H1 (cell line): Measurements from ENCODE around the gene WDR41. TPM values are rescaled to one million over a fixed set of nuclear protein-coding genes. Genes with fewer than 3 reads are reported as not detected.

Experiments used
- CTCF ChIA-PET: fragments of 300-600 bp; sonication (Branson Sonifier 250); formaldehyde crosslinking; loops from one replicate; lab custom pipeline; 2021; ENCODE audit not compliant: partially characterized antibody; lab: Charles Lee
- POLR2A ChIA-PET: fragments of 300-600 bp; sonication (Branson Sonifier 250); formaldehyde crosslinking; loops from one replicate; lab custom pipeline; 2021; ENCODE audit warnings: inconsistent platforms; ENCODE audit not compliant: partially characterized antibody; lab: Charles Lee
- DNase-seq, 2 experiments: peaks; one replicate each; pipeline versions ENCODE4 v3.0.0 to v3.0.0-alpha.2; 2010 to 2022; ENCODE audit warnings: low spot score in 2 of 2, low read depth in 1 of 2, mixed read lengths in 1 of 2
- FAIRE-seq: peaks from 2 replicates; lab custom pipeline; 2011; peaks lifted over from hg19 to GRCh38; lab: Jason Lieb, UNC
- H2AFZ ChIP-seq: 2 replicates; pipeline ENCODE4 v1.8.1; 2012; ENCODE audit warnings: low read length, inconsistent platforms
- H2AK5ac ChIP-seq: 2 replicates; pipeline ENCODE4 v1.6.1; 2013; ENCODE audit warnings: low read depth, low read length
- H2BK120ac ChIP-seq: replicated peaks from 2 replicates; pipeline ENCODE3; 2013; ENCODE audit warnings: low read depth, low read length, inconsistent platforms
- H2BK12ac ChIP-seq: 2 replicates; pipeline ENCODE4 v1.6.1; 2013; ENCODE audit warnings: low read depth, low read length
- H2BK15ac ChIP-seq: 2 replicates; pipeline ENCODE4 v1.6.1; 2013; ENCODE audit warnings: low read length
- H2BK20ac ChIP-seq: 2 replicates; pipeline ENCODE4 v1.6.1; 2013; ENCODE audit warnings: low read length
- H2BK5ac ChIP-seq: 2 replicates; pipeline ENCODE4 v1.6.1; 2013; ENCODE audit warnings: low read depth, low read length
- H3K14ac ChIP-seq: 2 replicates; pipeline ENCODE4 v1.6.1; 2013; ENCODE audit warnings: inconsistent platforms; ENCODE audit not compliant: insufficient read length
- H3K18ac ChIP-seq: 2 replicates; pipeline ENCODE4 v1.6.1; 2013; ENCODE audit warnings: low read length; ENCODE audit errors: extremely low read depth
- H3K23ac ChIP-seq: 2 replicates; pipeline ENCODE4 v1.6.1; 2013; ENCODE audit warnings: inconsistent platforms; ENCODE audit not compliant: insufficient read length
- H3K23me2 ChIP-seq: 2 replicates; pipeline ENCODE4 v1.6.1; 2013; ENCODE audit warnings: low read depth, low read length
- H3K27ac ChIP-seq: 2 replicates; pipeline ENCODE4 v1.6.1; 2011; ENCODE audit warnings: low read depth, low read length, inconsistent platforms
- H3K27me3 ChIP-seq, 4 experiments: replicated peaks in 1 of 4; 1 replicate in 1 of 4; 2 replicates in 3 of 4; pipeline versions ENCODE4 v1.6.1 to v1.8.1; 2011 to 2013; ENCODE audit warnings: low read length in 3 of 4, mild to moderate bottlenecking in 3 of 4, inconsistent platforms in 2 of 4, mixed read lengths in 2 of 4, moderate library complexity in 1 of 4; ENCODE audit not compliant: control insufficient read depth in 3 of 4, insufficient read depth in 3 of 4; ENCODE audit errors: extremely low read depth in 1 of 4
- H3K36me3 ChIP-seq, 4 experiments: 2 replicates each; pipeline versions ENCODE4 v1.6.1 to v1.8.1; 2011 to 2013; ENCODE audit warnings: mild to moderate bottlenecking in 4 of 4, low read length in 3 of 4, moderate library complexity in 2 of 4, control low read depth in 1 of 4, inconsistent platforms in 1 of 4; ENCODE audit not compliant: insufficient read depth in 4 of 4, control insufficient read depth in 2 of 4
- H3K4ac ChIP-seq: replicated peaks from 2 replicates; pipeline ENCODE3; 2013; ENCODE audit warnings: low read length, low read depth, mixed read lengths, inconsistent platforms; ENCODE audit not compliant: insufficient read length
- H3K4me1 ChIP-seq, 4 experiments: replicated peaks in 1 of 4; 1 replicate in 1 of 4; 2 replicates in 3 of 4; pipeline versions ENCODE4 v1.6.1 to v1.8.1; 2011 to 2013; ENCODE audit warnings: low read length in 3 of 4, inconsistent platforms in 2 of 4, mixed read lengths in 1 of 4; ENCODE audit not compliant: insufficient read depth in 4 of 4, control insufficient read depth in 3 of 4
- H3K4me2 ChIP-seq, 2 experiments: 2 replicates each; pipeline versions ENCODE4 v1.6.1 to v1.8.1; 2011 to 2013; ENCODE audit warnings: low read depth in 2 of 2, low read length in 2 of 2, control low read depth in 1 of 2, inconsistent platforms in 1 of 2, mild to moderate bottlenecking in 1 of 2; ENCODE audit not compliant: insufficient read depth in 1 of 2
- H3K4me3 ChIP-seq, 4 experiments: fragments of 200-600, 300-600 bp in 1 of 4; sonication (generic), shearing (Covaris generic), sonication (Bioruptor Twin) in 1 of 4; 2 replicates each; pipeline versions ENCODE4 v1.5.1 to v1.8.1; 2011 to 2016; ENCODE audit warnings: low read length in 4 of 4, low read depth in 3 of 4, control low read depth in 2 of 4, inconsistent platforms in 2 of 4, mild to moderate bottlenecking in 2 of 4, mixed read lengths in 1 of 4, moderate library complexity in 1 of 4; ENCODE audit not compliant: insufficient read depth in 2 of 4; ENCODE audit errors: extremely low read depth in 1 of 4
- H3K56ac ChIP-seq: replicated peaks from 2 replicates; pipeline ENCODE3; 2013; ENCODE audit warnings: low read depth, mild to moderate bottlenecking, mixed read lengths, low read length, inconsistent platforms; ENCODE audit not compliant: insufficient read length
- H3K79me1 ChIP-seq: 2 replicates; pipeline ENCODE4 v1.6.1; 2013; ENCODE audit warnings: low read depth, low read length, control low read depth
- H3K79me2 ChIP-seq, 2 experiments: 2 replicates each; pipeline versions ENCODE4 v1.6.1 to v1.8.1; 2012 to 2013; ENCODE audit warnings: low read length in 2 of 2, mild to moderate bottlenecking in 2 of 2, inconsistent platforms in 1 of 2; ENCODE audit not compliant: insufficient read depth in 2 of 2, control insufficient read depth in 1 of 2
- H3K9ac ChIP-seq, 4 experiments: replicated peaks in 1 of 4; 1 replicate in 1 of 4; 2 replicates in 3 of 4; pipeline versions ENCODE4 v1.6.1 to v1.8.1; 2011 to 2013; ENCODE audit warnings: low read depth in 3 of 4, low read length in 3 of 4, control low read depth in 2 of 4, mild to moderate bottlenecking in 2 of 4, moderate library complexity in 2 of 4, inconsistent platforms in 1 of 4; ENCODE audit errors: extremely low read depth in 1 of 4
- H3K9me3 ChIP-seq, 2 experiments: 2 replicates each; pipeline versions ENCODE4 v1.6.1 to v1.8.1; 2012 to 2013; ENCODE audit warnings: mild to moderate bottlenecking in 2 of 2, moderate library complexity in 2 of 2, control low read depth in 1 of 2, inconsistent platforms in 1 of 2, low read depth in 1 of 2, low read length in 1 of 2, mixed read lengths in 1 of 2; ENCODE audit not compliant: insufficient read depth in 2 of 2
- H4K20me1 ChIP-seq, 2 experiments: replicated peaks in 1 of 2; 2 replicates each; pipeline versions ENCODE3 to v1.8.1; 2011 to 2013; ENCODE audit warnings: inconsistent platforms in 2 of 2, low read length in 2 of 2, mild to moderate bottlenecking in 1 of 2; ENCODE audit not compliant: insufficient read depth in 2 of 2, control insufficient read depth in 1 of 2
- H4K5ac ChIP-seq: 2 replicates; pipeline ENCODE4 v1.6.1; 2013; ENCODE audit warnings: low read length, low read depth, mixed read lengths, inconsistent platforms; ENCODE audit not compliant: insufficient read length
- H4K8ac ChIP-seq: 2 replicates; pipeline ENCODE4 v1.8.0; 2013; ENCODE audit warnings: mild to moderate bottlenecking, moderate library complexity, low read length, inconsistent platforms; ENCODE audit not compliant: insufficient read depth; ENCODE audit errors: extremely low read depth
- H4K91ac ChIP-seq: replicated peaks from 2 replicates; pipeline ENCODE3; 2013; ENCODE audit warnings: low read length, mixed read lengths, inconsistent platforms; ENCODE audit not compliant: insufficient read length
- CEBPB ChIP-seq: IDR thresholded peaks from 2 replicates; pipeline ENCODE4 v1.6.1; 2012; ENCODE audit warnings: low read depth, low read length
- NRF1 ChIP-seq: IDR thresholded peaks from 2 replicates; pipeline ENCODE4 v1.6.1; 2011; ENCODE audit warnings: mild to moderate bottlenecking, low read depth, low read length, improper control_type of control experiment
- RFX5 ChIP-seq: IDR thresholded peaks from 2 replicates; pipeline ENCODE4 v1.6.1; 2011; ENCODE audit warnings: low read depth, low read length, improper control_type of control experiment, borderline replicate concordance
- RNF2 ChIP-seq: fragments of 200-900, 300-1000 bp; sonication (generic); IDR thresholded peaks from 2 replicates; pipeline ENCODE4 v1.7.1; 2016; ENCODE audit warnings: borderline replicate concordance, low read depth, mild to moderate bottlenecking, antibody characterized with exemption, low read length; ENCODE audit not compliant: poor library complexity, severe bottlenecking; ENCODE audit errors: missing control alignments
- WGBS, 2 experiments: shearing (Covaris generic) in 1 of 2; methylation state at CpG; one replicate each; pipeline versions ENCODE4 v1.1.6 to v1.1.7; 2013 to 2015; ENCODE audit warnings: low lambda C conversion rate in 2 of 2, mixed read lengths in 2 of 2, inconsistent platforms in 1 of 2, low coverage in 1 of 2, missing lambda C conversion rate in 1 of 2; ENCODE audit not compliant: insufficient replicate concordance in 2 of 2, insufficient coverage in 1 of 2, insufficient read length in 1 of 2; ENCODE audit errors: extremely low coverage in 1 of 2, missing lambda C conversion rate in 1 of 2; 5-methylcytosine and 5-hydroxymethylcytosine counted together
- polyA plus RNA-seq, 7 experiments: library from polyadenylated mRNA; depleted of rRNA in 3 of 7; stranded (reverse) in 5 of 7; unstranded in 2 of 7; fragments of >200 nt in 5 of 7; fragments of 200-250 nt in 2 of 7; gene quantifications; 1 replicate in 5 of 7; 2 replicates in 1 of 7; 4 replicates in 1 of 7; pipeline versions ENCODE4 v1.2.1 to v1.2.3, GENCODE V29; 2011 to 2013; ENCODE audit warnings: missing spikeins in 2 of 7, mixed read lengths in 2 of 7
- total RNA-seq: library from RNA; stranded (reverse); fragmentation: NEBNext Ultra II Directional; extraction: Animal tissue kit (Norgen Biotek cat#: 25700); gene quantifications from 2 replicates; pipeline ENCODE4 v1.2.1, GENCODE V29; 2021

Gene WDR41
- total and polyA plus RNA-seq, 2 of the 8 experiments (the other 6 are each of a cell fraction or from before 2014, with no cell fraction given) = 16.4 to 44.9 TPM

DNA sequence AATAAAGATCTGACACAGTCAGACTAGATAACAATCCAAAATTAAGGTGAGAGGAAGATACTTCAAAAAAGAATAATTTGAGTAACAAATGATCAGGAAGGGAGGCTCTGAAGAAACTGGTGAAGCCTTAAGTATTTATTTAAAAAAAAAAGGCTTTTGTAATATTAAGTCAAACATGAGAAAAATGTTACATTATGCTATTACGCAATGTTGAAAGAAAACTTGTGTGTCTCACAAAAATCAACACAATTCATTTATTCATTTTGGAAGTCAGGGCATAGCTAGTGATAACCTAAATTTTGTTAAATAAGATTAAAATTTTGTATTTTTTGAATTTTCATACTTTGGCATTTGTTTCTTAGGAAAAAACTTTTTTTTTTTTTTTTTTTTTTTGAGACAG is 28.2 kb downstream of the WDR41 start:
- Histone ChIP-seq H3K9me3 (no peaks in the 10 kb centered on the region), H3K4me3 (no peak overlapping the region), H2BK120ac (no peak overlapping the region), H3K79me2 (no peaks in the 10 kb centered on the region), H3K27me3 (no peaks in the 10 kb centered on the region), H3K4me2 (no peak overlapping the region), H3K23me2 (no peaks in the 10 kb centered on the region; the same call in 1 of the 2 replicates), H2AK5ac (no peak overlapping the region), H3K18ac (no peak overlapping the region), H2BK15ac (no peak overlapping the region), H3K23ac (no peak overlapping the region), H3K9ac (no peak overlapping the region), H2BK5ac (no peak overlapping the region), H4K91ac (no peak overlapping the region), H4K5ac (no peak overlapping the region), H3K14ac (no peak overlapping the region), H4K20me1 (no peaks in the 10 kb centered on the region), H3K79me1 (no peaks in the 10 kb centered on the region), H2BK12ac (no peak overlapping the region), H3K36me3 (no peaks in the 10 kb centered on the region), H4K8ac (no peak overlapping the region), H3K4me1 (no peaks in the 10 kb centered on the region), H3K27ac (no peak overlapping the region), H2AFZ (no peak overlapping the region), H3K4ac (no peak overlapping the region), H3K56ac (no peak overlapping the region), H2BK20ac (no peak overlapping the region)
- WGBS, 2 experiments = 96% methylated on average over 1 of the region's 1 CpG; no CpG with 5 or more reads in 1 of the 2 experiments
- CTCF ChIA-PET = interaction anchor here (1.5 kb wide), 1 partner anchor 282 kb away, joined by 3 read pairs; no protein-coding TSS in a partner anchor
- no peak for FAIRE-seq
- TF ChIP-seq RNF2 (no peak), RFX5 (no peak), NRF1 (no peak), CEBPB (peak; percentile 92; the same call in 1 of the 2 replicates)
- DNase-seq = no peak
- POLR2A ChIA-PET = no interaction called here
